Chondrocyte (in vitro differentiated cells): ENCODE results near the gene HDGFL2. TPM values are rescaled to one million over a fixed set of nuclear protein-coding genes. Genes with fewer than 3 reads are reported as not detected.

Source experiments
- DNase-seq: peaks from one replicate; pipeline ENCODE4 v3.0.0; 2021; ENCODE audit warnings: mixed read lengths, low spot score
- H3K27ac Mint-ChIP-seq: one replicate; pipeline ENCODE4 v1.8.0; 2021; ENCODE audit warnings: mild to moderate bottlenecking, moderate library complexity, mixed read lengths; ENCODE audit not compliant: unreplicated experiment
- H3K27me3 Mint-ChIP-seq: 2 replicates; pipeline ENCODE4 v1.8.0; 2021; ENCODE audit warnings: low read depth, mixed read lengths
- H3K36me3 Mint-ChIP-seq: 2 replicates; pipeline ENCODE4 v1.8.0; 2021; ENCODE audit warnings: low read depth, mixed read lengths
- H3K4me1 Mint-ChIP-seq: 2 replicates; pipeline ENCODE4 v1.8.0; 2021; ENCODE audit warnings: low read depth, mild to moderate bottlenecking, mixed read lengths
- H3K4me3 Mint-ChIP-seq: one replicate; pipeline ENCODE4 v1.8.0; 2021; ENCODE audit warnings: mild to moderate bottlenecking, moderate library complexity, mixed read lengths; ENCODE audit not compliant: unreplicated experiment
- H3K9me3 Mint-ChIP-seq: 2 replicates; pipeline ENCODE4 v1.8.0; 2021; ENCODE audit warnings: low read depth, mixed read lengths
- total RNA-seq: library from RNA; stranded (reverse); gene quantifications from 3 replicates; pipeline ENCODE4 v1.2.1, GENCODE V29; 2021
- TF ChIP-seq, protein P1 (sequence below): fragments of 200-600 bp; sonication (generic); IDR thresholded peaks from 2 replicates; pipeline ENCODE4 v1.5.0; 2021; ENCODE audit warnings: antibody characterized with exemption, mild to moderate bottlenecking, moderate library complexity

Gene HDGFL2
- total RNA-seq, 1 donor from 2014 or later: 50.0 TPM

- Mint-ChIP-seq H3K4me1 (peaks cover 7% of the 10 kb centered on the region), H3K36me3 (peaks cover 11% of the 10 kb centered on the region), H3K9me3 (no peaks in the 10 kb centered on the region), H3K4me3 (no peak overlapping the region), H3K27ac (no peak overlapping the region), H3K27me3 (no peaks in the 10 kb centered on the region)
- no peak for DNase-seq
- TF ChIP-seq, protein P1, sequence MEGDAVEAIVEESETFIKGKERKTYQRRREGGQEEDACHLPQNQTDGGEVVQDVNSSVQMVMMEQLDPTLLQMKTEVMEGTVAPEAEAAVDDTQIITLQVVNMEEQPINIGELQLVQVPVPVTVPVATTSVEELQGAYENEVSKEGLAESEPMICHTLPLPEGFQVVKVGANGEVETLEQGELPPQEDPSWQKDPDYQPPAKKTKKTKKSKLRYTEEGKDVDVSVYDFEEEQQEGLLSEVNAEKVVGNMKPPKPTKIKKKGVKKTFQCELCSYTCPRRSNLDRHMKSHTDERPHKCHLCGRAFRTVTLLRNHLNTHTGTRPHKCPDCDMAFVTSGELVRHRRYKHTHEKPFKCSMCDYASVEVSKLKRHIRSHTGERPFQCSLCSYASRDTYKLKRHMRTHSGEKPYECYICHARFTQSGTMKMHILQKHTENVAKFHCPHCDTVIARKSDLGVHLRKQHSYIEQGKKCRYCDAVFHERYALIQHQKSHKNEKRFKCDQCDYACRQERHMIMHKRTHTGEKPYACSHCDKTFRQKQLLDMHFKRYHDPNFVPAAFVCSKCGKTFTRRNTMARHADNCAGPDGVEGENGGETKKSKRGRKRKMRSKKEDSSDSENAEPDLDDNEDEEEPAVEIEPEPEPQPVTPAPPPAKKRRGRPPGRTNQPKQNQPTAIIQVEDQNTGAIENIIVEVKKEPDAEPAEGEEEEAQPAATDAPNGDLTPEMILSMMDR: no peak
Observed at GRCh38 chr19:4503825-4504170, 31.7 kb downstream of the HDGFL2 start.

- peaks cover 7% of the 10 kb centered on the region for H3K4me1 Mint-ChIP-seq
- no peak overlapping the region for H3K4me3 Mint-ChIP-seq
- H3K9me3 Mint-ChIP-seq: no peaks in the 10 kb centered on the region
- peak; percentile 91 for DNase-seq
- H3K36me3 Mint-ChIP-seq: peaks cover 11% of the 10 kb centered on the region
- TF ChIP-seq, protein P1: no peak
- no peaks in the 10 kb centered on the region for H3K27me3 Mint-ChIP-seq
- no peak overlapping the region for H3K27ac Mint-ChIP-seq
Observed at GRCh38 chr19:4504297-4504701, 32.2 kb downstream of the HDGFL2 start.

DNA sequence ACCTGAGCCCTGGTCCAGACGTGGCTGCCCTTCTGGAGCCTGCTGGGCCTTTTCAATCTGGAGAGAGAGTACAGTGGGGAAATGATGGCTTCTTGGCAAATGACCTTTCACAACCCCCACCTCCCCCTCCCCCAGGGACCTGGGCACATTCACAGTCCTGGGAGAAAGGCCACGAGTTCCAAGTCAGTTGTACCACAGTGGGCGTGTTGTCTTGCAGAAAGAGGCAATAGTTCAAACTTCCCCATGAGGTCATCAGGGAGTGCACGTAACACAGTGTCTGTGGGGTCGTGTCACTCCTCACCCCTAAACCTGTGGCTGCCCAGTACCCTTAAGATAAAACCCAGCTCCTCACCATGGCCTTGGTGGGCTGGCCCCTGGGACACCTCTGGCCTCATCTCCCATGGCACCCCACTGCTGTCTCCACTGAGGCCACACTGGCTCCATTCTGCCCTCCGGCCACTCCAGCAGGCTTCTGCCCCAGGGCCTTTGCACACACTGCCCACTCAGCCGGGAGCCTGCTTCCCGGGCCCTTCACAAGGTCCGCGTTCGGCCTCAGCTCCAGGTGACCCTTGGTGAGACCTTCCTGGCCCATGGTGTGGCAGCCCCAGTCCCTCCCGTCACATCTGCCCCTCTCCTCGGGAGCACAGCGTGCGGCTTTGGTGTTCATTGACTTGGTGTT, 32.9 kb downstream of the HDGFL2 start:
- TF ChIP-seq, protein P1: no peak
- no peak overlapping the region for H3K4me3 Mint-ChIP-seq
- no peak overlapping the region for H3K27ac Mint-ChIP-seq
- no peaks in the 10 kb centered on the region for H3K27me3 Mint-ChIP-seq
- H3K4me1 Mint-ChIP-seq: peaks cover 7% of the 10 kb centered on the region
- H3K36me3 Mint-ChIP-seq: peaks cover 8% of the 10 kb centered on the region
- H3K9me3 Mint-ChIP-seq: no peaks in the 10 kb centered on the region
- DNase-seq: no peak

DNA sequence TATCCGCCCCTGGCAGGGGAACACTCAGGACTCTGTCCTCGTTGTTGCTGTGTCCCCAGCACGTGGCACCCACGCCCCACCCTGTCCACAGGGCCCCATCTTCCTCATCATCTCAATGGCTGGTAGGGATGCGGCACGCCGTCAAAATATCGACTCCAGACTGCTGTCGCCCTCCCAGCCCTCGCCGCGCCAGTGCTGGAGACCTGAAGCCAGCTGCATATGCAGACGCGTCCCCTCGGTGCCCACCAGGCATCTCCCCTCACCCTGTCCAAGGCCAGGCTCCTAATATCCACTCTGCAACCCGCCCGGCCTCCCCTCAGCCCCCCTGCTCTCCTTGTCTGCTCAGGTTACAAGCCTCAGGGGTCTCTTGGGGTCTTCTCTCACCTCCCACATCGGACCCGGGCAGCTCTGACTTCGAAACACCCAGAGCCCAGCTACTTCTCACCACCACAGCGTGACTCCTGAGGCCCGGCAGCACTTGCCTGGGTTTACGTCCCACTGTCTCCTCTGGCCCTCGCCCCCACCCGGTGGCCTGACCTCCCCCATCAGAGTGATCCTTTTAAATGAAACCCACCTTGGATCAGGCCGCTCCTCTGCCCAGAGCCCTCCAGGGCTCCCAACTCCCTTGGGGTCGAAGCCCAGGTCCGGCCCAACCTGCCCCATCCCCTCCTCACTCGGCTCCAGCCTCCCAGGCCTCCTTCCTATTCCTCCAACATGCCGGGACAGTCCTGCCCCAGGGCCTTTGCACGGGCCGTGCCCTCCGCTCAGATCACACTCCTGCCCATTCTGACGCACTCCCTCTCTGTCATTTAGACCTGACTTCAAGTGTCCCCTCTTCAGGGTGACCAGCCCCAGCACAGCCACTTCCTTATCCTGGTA, 33.7 kb downstream of the HDGFL2 start:
- peak overlapping the region; percentile 14 for H3K27ac Mint-ChIP-seq
- no peaks in the 10 kb centered on the region for H3K9me3 Mint-ChIP-seq
- H3K27me3 Mint-ChIP-seq: no peaks in the 10 kb centered on the region
- H3K4me3 Mint-ChIP-seq: no peak overlapping the region
- H3K36me3 Mint-ChIP-seq: peaks cover 7% of the 10 kb centered on the region
- TF ChIP-seq, protein P1: no peak
- DNase-seq: no peak
- peaks cover 7% of the 10 kb centered on the region for H3K4me1 Mint-ChIP-seq

DNA sequence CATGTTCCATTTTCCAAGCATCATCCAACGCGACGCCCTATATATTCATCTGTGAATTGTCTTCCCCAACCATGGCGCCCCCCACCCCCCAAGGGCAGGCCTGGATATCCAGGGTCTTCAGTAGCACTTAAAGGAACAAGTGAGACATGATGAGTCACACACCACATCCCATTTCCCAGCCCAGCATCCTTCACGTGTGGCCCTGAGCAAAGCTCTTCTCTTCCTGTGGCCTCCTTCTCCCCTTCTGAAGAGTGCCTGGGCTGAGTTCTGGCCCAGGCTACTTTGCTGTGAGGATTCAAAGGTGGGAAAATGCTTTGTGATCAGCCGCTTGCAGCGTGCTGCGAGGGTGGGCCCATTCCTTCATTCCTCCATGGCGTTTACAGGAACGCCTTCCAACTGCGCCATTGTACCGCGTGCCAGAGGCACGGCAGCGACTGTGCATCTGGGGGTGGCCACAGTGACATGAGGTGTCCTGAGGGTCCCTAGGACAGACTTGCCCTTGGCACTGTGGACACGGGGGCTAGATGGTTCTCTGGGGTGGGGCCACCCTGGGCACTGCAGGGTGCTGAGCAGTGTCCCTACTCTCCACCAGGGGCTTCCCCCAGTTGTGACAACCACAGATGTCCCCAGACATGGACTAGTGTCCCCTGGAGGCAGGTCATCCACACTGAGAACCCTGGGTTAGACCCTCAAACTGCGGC, 34.5 kb downstream of the HDGFL2 start:
- no peak for DNase-seq
- Mint-ChIP-seq H3K4me3 (no peak overlapping the region), H3K4me1 (peaks cover 7% of the 10 kb centered on the region), H3K27me3 (no peaks in the 10 kb centered on the region), H3K9me3 (no peaks in the 10 kb centered on the region), H3K27ac (peak overlapping the region; percentile 14), H3K36me3 (peaks cover 5% of the 10 kb centered on the region)
- TF ChIP-seq, protein P1: peak; percentile 6
